GM18505 (cell line): ENCODE data around the gene CHKB.

Source experiments
- ATAC-seq: cut with Tn5 transposase; IDR thresholded peaks from one replicate; pipeline ENCODE4 v1.9.1; 2021; ENCODE audit not compliant: unreplicated experiment
- POLR2A ChIP-seq: IDR thresholded peaks from 4 replicates; pipeline ENCODE4 v1.6.1; 2011; ENCODE audit warnings: borderline replicate concordance; ENCODE audit not compliant: insufficient read depth, insufficient read length; ENCODE audit errors: extremely low read depth

The CHKB gene

GRCh38 chr22:50578776-50579310 lies 3.8 kb downstream of the CHKB start:
- no peak for TF ChIP-seq POLR2A
- ATAC-seq: no peak

GRCh38 chr22:50577987-50578775 lies 4.5 kb downstream of the CHKB start, which contains the start of gene CPT1B:
Gene CPT1B (minus strand): TSS chr22:50578427. CDS start chr22:50577915, 512 bp downstream.
- no peak for TF ChIP-seq POLR2A
- ATAC-seq: no peak

- no peak for ATAC-seq
- TF ChIP-seq POLR2A: no peak
These were observed 5.0 kb downstream of the CHKB start for GRCh38 chr22:50577697-50577986.

- no peak for TF ChIP-seq POLR2A
- ATAC-seq: no peak
These were observed 5.6 kb downstream of the CHKB start for GRCh38 chr22:50576806-50577696.

- no peak for ATAC-seq
- no peak for TF ChIP-seq POLR2A
These were observed 6.6 kb downstream of the CHKB start for GRCh38 chr22:50576070-50576469.

- no peak for TF ChIP-seq POLR2A
- no peak for ATAC-seq
These were observed 7.2 kb downstream of the CHKB start for GRCh38 chr22:50575426-50575941.

GRCh38 chr22:50574383-50574755 lies 8.3 kb downstream of the CHKB start:
- TF ChIP-seq POLR2A: no peak
- no peak for ATAC-seq

GRCh38 chr22:50573491-50574382 lies 8.9 kb downstream of the CHKB start:
- ATAC-seq: no peak
- TF ChIP-seq POLR2A: no peak

- no peak for ATAC-seq
- TF ChIP-seq POLR2A: no peak
These were observed 9.7 kb downstream of the CHKB start for GRCh38 chr22:50572965-50573364.

GRCh38 chr22:50571264-50572175 lies 11.1 kb downstream of the CHKB start:
- no peak for TF ChIP-seq POLR2A
- ATAC-seq: no peak

GRCh38 chr22:50570861-50571260 lies 11.8 kb downstream of the CHKB start:
- ATAC-seq: no peak
- no peak for TF ChIP-seq POLR2A
